Activated CD8-positive, alpha-beta memory T cell treated with anti-CD3 and anti-CD28 coated beads for 36 hours (primary cell): Measurements from ENCODE around the gene CALHM2. TPM values are rescaled to one million over a fixed set of nuclear protein-coding genes. Genes with fewer than 3 reads are reported as not detected.

ENCODE experiments used
- CTCF ChIA-PET: fragments of 350-600 bp; sonication (Branson Sonifier 250); formaldehyde crosslinking; loops from one replicate; lab custom pipeline; 2021; ENCODE audit warnings: antibody characterized with exemption; lab: Charles Lee
- POLR2A ChIA-PET: fragments of 350-600 bp; sonication (Branson Sonifier 250); formaldehyde crosslinking; loops from one replicate; lab custom pipeline; 2021; ENCODE audit warnings: antibody characterized with exemption; lab: Charles Lee
- total RNA-seq, 2 experiments: library from RNA; stranded (reverse); gene quantifications; one replicate each; pipeline ENCODE4 v1.2.3, GENCODE V29; 2021

Gene CALHM2
- total RNA-seq, 2 experiments from 2014 or later, result 12.1 to 14.0 TPM

DNA sequence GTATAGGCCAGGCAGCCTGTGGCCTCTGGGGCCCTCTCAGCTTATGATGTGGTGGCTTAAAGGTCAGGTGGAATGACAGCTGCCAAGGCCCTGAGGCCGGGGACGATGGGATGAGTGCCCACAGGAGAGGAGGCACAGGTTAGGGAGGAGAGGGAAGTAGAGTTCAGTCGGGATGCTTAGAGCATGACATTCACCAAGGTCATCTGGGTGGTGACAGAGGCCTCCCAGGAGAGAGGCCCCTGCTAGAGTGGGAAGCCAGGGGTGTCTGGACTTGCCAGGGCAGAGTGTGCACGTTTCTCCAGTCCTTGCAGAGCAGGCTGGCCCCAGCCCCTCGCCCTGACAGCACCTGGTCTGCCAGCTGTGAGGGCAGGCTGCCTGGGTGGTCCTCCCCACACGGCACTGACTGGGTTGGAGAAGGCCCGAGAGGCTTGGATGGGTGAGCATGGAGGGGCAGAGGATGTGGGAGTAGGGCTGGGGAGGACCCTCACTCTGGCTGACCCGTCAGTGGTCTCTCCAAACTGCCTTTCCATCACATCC is 5.1 kb upstream of the CALHM2 start:
- CTCF ChIA-PET, result no interaction called here
- POLR2A ChIA-PET, result interaction anchor here (0.5 kb wide), 1 partner anchor 86 kb away, joined by 3 read pairs; no protein-coding TSS in a partner anchor

DNA sequence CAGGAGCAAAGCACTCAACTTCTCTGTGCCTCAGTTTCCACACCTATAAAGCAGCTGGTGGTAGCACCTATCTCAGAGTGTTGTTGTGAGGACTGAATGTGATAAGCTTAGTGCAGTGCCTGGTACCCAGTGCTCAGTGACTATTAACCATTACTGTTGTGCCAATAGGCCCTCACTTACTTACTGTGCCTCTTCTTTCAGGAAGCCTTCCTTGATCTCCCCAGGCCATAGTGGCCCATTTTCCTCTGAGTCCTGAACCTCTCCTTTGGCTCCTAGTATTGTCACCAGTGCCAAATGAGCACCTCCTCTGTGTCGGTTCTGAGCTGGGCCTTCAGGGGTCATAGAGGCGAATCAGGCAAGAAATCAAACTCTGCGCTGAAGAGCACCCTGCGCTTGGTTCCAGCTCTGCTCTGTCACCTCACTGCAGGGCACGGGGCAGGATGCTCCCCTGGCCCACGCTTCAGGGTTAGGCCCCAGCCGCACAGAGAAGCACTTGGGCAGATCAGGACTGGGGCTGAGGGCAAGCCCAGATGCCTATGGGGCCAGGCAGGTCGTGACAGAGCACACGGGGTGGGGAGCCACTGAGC is 4.0 kb upstream of the CALHM2 start:
- POLR2A ChIA-PET, result no interaction called here
- CTCF ChIA-PET, result interaction anchor here (0.6 kb wide), 1 partner anchor 27 kb away, joined by 7 read pairs; no protein-coding TSS in a partner anchor

DNA sequence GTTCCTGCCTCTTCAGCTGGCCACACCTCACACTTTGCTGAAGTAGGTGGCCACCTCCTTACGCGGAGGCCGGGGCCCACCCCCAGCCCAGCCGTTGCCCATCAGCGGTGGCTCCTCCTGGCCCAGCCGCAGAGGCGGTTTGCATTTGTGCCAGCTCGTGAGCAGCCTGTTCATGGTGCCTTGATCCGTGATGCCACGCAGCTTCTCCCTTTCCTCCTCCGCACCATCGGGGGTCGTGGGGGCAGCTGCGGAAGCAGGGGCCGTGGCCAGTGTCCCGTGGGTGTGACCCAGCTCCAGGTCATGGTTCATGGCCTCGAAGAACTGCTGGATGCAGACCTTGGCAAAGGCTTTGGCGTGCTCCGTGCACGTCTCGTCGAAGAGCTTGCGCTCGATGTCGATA is 3.1 kb upstream of the CALHM2 start:
- ChIA-PET POLR2A (no interaction called here), CTCF (interaction anchor here (1.1 kb wide), 1 partner anchor 31 kb away, joined by 3 read pairs; no protein-coding TSS in a partner anchor)

DNA sequence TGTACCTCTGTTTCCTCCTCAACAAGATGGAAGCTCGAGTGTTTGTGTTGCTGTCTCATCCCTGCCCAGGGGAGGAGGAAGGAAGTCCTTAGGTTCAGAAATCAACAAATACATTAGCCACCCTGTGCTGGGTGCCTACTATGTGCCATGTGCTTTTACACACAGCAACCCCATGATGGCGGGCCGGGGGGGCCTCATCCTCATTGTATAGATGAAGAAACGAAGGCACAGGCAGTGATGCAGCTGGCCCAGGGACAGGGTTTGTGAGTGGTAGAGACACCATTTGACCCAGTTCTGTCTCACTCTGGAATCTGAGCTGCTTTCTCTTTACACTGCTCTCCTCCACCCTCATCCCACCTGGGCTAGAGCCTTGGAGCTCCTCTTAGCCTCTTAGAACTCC is 1.9 kb upstream of the CALHM2 start:
- ChIA-PET POLR2A (no interaction called here), CTCF (interaction anchor here (0.7 to 0.8 kb wide), 2 partner anchors 12 to 36 kb away, joined by 3 to 5 read pairs; no protein-coding TSS in a partner anchor)

DNA sequence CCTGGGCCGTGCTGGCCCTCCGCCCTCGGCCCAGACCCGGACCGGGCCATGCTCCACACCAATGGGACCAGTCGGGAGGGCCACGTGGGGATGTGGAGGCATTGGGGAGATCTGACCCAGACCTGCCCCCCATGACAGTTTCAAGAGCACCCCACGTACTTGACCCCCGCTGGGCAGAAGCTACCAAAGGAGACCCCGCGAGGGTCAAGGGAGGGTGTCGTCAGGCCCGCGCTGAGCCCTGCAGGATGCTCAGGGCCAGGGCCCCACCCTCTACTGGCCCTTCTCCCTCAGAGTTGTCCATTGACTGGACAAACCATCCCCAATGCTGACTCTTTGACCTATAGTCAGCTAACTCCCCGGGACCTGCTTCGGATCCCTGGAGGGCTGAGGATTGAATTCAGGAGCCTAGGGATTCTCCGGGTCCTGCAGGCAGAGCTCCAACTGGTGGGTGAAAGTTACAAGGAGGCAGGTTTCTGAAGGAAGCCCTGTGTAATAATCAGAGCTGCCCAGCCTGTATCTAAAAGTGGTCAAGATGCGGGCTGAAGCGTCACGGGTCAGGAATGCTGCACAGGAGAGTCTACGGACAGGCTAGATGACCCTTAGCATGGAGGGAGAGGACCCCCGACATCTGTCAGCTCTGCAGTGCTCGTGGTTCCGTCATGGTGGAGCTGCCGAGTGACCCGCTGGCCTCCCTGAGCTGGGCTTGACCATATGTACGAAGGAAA is 498 bp upstream of the CALHM2 start:
- POLR2A ChIA-PET, result no interaction called here

DNA sequence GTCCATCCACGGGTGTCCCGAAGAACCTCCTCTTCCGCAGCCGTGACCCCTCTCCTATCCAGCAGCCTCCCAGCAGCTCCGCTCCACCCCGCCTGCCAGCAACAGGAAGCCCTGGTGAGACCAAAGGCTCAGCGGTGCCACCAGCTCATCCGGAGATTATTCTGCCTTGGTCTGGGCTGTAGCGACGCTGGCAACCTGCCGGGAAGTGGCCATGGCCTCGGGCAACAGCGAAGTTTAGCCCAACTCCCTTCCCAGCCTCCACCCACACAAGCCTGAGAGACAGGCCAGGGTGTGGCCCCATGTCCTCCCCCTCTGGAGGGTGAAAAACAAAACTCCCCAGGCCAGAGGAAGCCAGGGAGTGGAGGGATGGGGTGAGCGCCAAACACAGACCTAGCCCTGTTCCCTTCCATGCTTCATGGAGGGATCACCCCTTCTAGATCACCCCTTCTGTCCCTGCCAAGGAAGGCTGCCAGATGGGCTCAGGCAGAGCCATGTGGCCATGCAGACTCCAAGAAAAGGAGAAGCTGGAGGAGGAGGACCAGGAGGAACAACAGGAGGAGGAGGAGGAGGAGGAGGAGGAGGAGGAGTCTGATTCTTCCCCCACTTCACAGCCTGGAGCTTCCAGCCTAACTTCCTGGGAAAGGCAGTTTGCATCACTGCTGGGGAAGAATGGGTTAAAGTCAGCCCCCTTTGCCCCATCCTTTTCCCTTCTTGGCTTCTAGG is 918 bp downstream of the CALHM2 start:
- ChIA-PET CTCF (interaction anchor here (0.8 to 2.9 kb wide), 7 partner anchors 12 to 102 kb away, joined by 3 to 13 read pairs (median 5); no protein-coding TSS in a partner anchor), POLR2A (interaction anchor here (0.7 kb wide), 1 partner anchor 55 kb away, joined by 4 read pairs; the partner anchor contains the start of genes ATP5MK and PDCD11)

More for the DNA sequence above, 498 bp upstream of the CALHM2 start:
- CTCF ChIA-PET, result interaction anchor here (1.5 to 2.1 kb wide), 5 partner anchors 10 to 36 kb away, joined by 4 to 8 read pairs (median 5); no protein-coding TSS in a partner anchor

DNA sequence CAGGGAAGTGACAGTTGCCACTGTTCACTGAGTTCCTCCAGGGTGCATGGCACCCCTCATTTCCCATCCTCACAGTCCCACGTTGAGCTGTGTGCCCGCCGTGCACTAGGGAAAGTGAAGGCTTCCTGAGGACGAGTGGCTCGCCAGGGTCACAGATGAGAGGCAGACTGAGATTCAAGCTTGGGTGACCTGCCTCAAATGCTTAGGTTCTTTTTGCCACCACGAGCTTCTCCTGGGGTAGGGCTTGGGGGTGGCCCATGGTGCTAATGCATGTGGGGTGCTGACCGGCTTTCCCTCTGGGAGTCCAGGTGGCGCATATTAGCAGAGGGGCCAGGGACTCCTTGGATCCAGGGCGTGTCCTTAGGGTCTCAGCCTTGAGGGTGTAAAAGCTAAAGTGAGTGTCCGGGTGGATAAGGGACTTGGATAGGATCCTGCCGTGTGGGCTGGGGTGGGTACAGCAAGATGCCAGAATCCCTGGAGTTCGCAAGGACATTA is 1.9 kb downstream of the CALHM2 start:
- ChIA-PET POLR2A (no interaction called here), CTCF (interaction anchor here (0.8 to 2.9 kb wide), 7 partner anchors 26 to 41 kb away, joined by 3 to 13 read pairs (median 3); no protein-coding TSS in a partner anchor)

DNA sequence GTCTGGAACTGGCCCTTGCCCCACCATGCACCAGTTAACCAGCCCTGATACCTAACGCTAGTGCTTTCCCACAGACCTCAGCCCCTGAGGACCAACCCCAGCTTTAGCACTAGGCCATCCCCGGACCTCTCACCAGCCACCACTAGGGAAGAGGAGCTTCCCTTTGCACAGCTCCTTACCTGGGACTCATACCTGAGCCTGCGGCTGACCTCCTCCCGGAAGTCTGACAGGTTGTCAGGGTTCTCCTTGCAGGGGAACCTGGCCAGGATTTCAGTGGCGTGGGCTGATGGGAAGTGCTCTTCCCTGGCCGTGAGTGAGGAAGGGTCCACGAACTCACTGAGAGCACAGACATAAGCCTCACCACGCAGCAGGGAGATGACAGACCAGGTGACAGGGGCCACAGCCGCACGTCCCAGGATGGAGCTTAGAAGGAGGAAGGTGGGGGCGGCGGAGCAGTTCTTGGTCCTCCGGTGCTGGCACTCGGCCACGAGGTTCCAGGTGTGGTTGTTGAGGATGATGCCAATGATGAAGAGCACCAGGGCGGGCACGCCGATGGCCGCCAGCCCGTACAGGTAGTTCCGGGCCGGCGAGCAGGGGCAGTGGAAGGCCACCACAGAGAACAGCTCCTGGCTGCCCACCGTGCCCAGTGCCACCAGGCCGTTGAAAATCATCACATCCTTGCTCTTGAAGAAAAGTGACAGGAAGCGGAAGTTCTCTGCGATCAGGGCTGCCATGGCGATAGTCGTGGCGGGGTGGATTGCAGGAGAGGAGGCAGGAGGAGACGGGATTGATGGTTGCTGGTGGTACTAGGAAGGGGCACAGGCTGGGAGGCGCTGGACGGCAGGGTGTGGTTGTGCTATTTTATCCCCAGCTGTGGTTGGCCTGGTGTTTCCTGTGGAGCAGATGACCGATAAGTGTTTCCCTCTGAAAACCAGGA is 2.7 kb downstream of the CALHM2 start:
- POLR2A ChIA-PET, result no interaction called here
- CTCF ChIA-PET, result interaction anchor here (1.2 to 2.9 kb wide), 7 partner anchors 10 to 42 kb away, joined by 3 to 13 read pairs (median 3); no protein-coding TSS in a partner anchor

DNA sequence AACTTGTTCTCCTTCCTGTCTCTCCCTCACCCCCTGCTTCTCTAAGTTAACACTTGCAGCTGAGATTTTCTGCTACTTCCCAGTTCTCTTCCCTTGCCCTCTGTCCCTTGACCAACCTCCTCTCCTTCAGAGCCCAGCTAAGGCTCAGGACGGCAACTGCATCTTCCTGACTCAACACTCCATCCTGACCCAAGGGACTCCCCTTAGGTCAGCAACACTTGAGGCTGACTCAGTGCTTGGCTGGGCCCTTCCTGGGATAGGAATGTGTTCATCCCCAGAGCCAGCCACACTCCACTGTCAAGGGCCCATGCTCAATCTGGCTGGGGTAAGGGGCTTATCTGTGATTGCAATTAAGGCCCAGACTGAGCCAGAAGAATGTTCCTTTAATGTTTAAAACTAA is 3.4 kb downstream of the CALHM2 start:
- ChIA-PET CTCF (interaction anchor here (1.3 to 2.9 kb wide), 3 partner anchors 9 to 37 kb away, joined by 3 to 13 read pairs (median 9); no protein-coding TSS in a partner anchor), POLR2A (no interaction called here)

DNA sequence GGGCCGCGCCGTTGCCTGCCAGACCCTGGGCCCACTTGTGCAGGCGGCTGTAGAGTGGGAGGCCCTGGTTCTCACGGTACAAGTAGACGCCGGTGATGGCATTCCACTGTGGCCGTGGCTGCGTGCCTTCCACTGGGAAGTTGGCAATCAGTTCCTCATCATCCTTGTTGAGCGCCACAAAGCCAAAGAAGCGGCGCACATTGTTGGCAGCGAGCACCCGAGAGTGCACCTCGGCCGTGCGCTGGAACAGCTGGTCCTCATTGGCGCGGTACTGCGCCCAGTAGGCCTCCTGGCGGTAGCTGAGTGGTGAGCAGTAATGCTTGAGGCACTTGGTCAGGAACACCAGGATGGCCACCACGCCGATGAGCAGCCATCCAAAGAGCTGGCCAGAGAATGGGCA is 5.0 kb downstream of the CALHM2 start:
- CTCF ChIA-PET, result interaction anchor here (1.3 kb wide), 1 partner anchor 30 kb away, joined by 3 read pairs; no protein-coding TSS in a partner anchor
- POLR2A ChIA-PET, result no interaction called here

DNA sequence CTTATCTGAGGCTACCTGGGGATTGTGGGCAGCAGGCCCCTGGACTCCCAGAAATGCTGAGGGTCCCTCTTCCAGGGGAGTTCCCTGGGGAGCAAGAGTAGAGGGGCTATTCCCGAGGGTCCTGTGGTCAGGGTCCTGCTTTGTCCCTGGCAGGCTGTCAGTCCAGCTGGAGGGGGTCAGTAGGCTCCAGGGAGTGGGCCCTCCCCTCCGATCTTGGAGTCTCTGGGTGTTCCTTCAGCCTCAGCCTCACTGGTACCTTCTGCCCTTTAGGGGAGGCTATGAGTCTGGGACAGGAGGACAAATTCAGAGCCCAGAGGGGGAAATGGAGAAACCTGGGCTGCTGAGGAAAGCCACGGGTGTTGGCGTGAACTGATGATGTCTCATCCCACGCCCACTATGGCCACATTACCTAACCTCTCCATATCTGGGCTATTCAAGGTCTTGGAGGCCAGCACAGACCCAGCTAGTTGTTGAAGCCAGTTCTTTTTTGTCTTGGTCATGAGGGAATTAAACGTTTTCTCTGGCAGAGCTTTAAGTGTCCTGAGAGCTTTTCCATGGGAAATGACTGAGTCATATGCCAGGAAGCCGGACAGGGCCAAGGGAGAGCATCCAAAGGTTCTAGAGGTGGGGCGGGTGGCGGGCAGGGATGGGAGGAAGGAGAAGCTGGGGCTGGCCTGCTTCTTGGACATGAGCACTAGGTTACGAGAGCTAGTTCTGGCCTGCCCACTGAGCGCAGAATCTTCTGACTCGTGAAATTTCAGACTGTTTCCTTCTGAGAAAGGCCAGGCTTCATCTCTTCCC is 6.2 kb downstream of the CALHM2 start:
- POLR2A ChIA-PET, result no interaction called here
- CTCF ChIA-PET, result interaction anchor here (0.6 to 2.0 kb wide), 3 partner anchors 31 to 118 kb away, joined by 3 to 5 read pairs (median 5); no protein-coding TSS in a partner anchor

DNA sequence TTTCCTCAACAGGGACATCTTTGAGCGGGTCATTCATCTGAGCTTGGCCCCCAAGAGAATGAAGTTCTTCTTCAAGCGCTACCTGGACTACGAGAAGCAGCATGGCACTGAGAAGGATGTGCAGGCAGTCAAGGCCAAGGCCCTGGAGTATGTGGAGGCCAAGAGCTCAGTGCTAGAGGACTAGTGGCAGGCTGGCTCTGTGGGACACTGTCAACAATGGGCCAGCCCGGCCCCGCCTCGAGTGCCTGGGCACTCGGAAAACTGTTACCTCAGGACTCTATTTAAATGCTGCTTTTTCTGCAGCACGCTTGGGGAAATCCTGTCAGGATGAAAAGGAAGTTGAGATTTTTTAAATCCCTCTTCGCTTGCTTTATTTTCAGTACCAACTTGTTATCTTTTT is 6.8 kb downstream of the CALHM2 start:
- ChIA-PET POLR2A (no interaction called here), CTCF (interaction anchor here (2.0 kb wide), 1 partner anchor 40 kb away, joined by 5 read pairs; no protein-coding TSS in a partner anchor)

DNA sequence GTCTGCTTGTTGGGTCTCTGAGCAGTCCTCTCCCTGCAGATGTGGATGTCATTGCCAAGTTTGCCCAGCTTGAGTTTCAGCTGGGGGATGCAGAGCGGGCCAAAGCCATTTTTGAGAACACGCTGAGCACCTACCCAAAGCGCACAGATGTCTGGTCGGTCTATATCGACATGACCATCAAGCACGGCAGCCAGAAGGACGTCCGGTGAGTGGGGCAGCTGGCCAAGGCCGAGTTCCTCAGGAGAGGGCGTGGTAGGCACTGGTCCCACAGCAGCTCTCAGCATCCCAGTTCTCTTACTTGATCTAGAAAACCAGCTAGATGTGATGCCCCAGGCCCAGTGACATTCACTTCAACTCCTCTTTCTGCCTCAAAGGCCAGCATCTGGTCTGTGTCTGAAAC is 7.7 kb downstream of the CALHM2 start:
- POLR2A ChIA-PET, result no interaction called here
- CTCF ChIA-PET, result no interaction called here

DNA sequence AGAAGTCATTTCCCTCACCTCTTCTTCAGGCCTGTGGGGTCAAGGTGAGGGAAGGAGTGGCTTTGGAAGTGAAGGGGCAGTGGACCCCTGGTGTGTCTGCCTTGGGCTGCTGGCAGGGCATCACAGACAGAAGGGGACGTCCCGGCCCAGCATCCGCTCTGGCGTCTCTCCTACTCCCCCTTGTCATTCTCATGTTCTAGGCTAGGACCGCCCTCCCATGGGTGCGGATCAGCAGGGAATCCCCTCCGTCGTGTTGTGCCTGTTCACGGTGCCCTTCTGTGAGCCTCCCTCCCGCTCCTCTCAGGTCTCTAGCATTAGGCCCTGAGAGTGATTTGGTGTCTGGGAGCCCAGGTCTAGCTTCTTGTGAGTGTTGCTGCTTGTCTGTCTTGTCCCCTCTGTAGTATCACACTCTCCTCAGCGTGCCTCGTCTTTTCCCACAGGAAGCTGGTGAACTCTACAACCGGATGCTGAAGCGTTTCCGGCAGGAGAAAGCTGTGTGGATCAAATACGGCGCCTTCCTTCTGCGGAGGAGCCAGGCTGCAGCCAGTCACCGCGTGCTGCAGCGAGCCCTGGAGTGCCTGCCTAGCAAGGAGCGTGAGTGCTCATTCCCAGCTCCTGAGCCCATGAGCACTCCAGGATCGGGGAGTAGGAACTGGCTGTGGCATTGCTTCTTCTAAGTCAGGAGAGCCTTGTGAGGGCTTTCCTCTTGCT is 8.5 kb downstream of the CALHM2 start:
- POLR2A ChIA-PET, result no interaction called here

DNA sequence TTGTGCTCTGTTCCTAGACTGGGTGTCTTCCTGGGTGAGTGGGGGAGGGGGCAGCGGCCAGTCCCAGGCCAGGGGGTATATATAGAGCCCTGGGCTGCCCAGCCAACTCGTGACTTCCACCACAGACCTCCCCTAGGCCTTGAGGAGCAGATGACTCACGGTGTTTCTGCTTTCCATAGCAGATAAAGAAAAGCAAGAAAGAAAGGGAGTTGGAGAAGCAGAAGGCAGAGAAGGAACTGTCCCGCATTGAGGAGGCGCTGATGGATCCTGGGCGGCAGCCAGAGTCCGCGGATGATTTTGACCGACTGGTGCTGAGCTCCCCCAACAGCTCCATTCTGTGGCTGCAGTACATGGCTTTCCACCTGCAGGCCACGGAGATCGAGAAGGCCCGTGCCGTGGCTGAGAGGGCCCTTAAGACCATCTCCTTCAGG is 10.1 kb downstream of the CALHM2 start:
- CTCF ChIA-PET, result no interaction called here
- POLR2A ChIA-PET, result no interaction called here

More for the DNA sequence above, 8.5 kb downstream of the CALHM2 start:
- CTCF ChIA-PET, result no interaction called here

DNA sequence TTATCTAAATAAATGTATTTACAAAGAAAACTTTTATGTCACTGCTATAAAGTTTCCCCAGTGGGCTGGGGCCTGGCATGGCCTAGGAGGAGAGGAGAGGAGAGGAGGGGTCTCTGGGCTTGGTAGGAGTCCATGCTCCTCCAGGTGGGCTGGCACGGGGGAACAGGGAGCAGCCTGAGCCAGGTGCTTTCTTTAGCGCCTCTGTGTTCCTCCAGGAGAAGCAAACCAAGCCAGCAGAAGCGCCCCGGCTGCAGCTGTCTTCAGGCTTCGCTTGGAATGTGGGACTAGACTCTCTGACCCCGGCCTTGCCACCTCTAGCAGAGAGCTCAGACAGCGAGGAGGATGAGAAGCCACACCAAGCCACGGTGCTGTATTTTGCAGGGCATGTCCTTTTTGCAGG is 10.6 kb downstream of the CALHM2 start:
- ChIA-PET CTCF (no interaction called here), POLR2A (no interaction called here)
